ENCODE data around the gene COX19. TPM values are rescaled to one million over a fixed set of nuclear protein-coding genes. Genes with fewer than 3 reads are reported as not detected.

Gene COX19
- total RNA-seq, 3 donors from 2014 or later, result 14.9 to 20.9 (median 15.8) TPM

DNA sequence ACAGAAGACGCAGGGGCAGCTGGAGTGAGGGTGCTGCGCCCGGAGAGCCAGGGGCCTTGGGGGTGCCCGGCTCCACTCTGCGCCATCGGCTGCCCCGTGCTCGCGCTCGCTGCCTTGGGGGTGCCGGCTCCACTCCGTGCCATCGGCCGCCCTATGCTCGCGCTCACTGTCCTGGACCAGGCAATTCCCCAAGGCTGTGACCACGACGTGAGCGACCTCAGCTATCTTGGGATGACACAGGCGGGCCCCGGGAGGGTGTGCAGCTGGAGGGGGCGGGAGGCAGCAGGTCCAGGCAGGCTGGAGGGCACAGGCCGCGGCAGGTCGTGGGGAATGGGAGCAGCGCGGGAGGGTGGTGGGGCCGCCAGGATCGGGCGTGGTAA, 37.4 kb upstream of the COX19 start:
- ATAC-seq, result no peak
- TF ChIP-seq, protein P1, sequence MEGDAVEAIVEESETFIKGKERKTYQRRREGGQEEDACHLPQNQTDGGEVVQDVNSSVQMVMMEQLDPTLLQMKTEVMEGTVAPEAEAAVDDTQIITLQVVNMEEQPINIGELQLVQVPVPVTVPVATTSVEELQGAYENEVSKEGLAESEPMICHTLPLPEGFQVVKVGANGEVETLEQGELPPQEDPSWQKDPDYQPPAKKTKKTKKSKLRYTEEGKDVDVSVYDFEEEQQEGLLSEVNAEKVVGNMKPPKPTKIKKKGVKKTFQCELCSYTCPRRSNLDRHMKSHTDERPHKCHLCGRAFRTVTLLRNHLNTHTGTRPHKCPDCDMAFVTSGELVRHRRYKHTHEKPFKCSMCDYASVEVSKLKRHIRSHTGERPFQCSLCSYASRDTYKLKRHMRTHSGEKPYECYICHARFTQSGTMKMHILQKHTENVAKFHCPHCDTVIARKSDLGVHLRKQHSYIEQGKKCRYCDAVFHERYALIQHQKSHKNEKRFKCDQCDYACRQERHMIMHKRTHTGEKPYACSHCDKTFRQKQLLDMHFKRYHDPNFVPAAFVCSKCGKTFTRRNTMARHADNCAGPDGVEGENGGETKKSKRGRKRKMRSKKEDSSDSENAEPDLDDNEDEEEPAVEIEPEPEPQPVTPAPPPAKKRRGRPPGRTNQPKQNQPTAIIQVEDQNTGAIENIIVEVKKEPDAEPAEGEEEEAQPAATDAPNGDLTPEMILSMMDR (IDR thresholded peaks at IDR 0.05), result no peak
- no peaks in the 10 kb centered on the region for H3K9me3 ChIP-seq
- H3K36me3 ChIP-seq (ENCODE audit: low read depth), result no peaks in the 10 kb centered on the region
- no peaks in the 10 kb centered on the region for H3K4me1 ChIP-seq (ENCODE audit: low read depth)
- H3K4me3 ChIP-seq, result no peak overlapping the region
- no peak for DNase-seq
- intact Hi-C loops (cut with DNase I, micrococcal nuclease), result no loop called here

DNA sequence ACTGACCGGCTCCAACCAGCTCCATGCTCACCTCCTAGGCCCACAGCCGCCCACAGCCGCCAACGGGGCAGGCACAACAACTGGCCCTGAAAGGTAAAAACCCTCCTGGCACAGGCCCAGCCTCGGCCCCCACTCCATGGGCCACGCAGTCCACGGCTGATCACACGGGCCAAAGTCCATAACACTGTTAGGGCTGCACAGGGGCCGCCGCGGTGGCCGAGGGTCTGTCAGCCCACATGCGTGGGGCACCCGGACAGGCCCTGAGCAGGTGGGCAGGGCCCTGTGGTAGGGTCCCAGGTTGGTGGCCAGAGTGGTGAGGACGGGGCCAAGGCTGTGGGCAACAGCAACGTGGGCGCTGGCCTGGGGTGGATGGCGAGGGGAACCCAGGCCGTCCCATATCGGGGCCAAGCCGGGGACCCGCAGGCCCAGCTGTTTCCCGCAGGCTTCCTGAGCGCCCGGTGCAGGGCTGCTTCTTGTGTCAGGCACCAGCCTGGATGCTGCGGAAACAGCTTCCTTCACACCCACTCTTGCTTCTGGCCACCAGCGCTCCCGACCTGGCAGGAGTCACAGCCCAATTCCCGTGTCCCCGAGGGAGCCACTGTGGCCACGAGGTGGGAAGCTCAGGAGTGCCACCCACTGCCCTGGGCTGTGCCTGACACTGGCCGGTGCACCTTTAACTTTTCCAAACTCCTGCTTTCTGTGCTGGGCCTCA, 36.8 kb upstream of the COX19 start:
- TF ChIP-seq, protein P1 (IDR thresholded peaks at IDR 0.05), result no peak
- no peak for DNase-seq
- H3K9me3 ChIP-seq, result no peaks in the 10 kb centered on the region
- H3K4me3 ChIP-seq, result no peak overlapping the region
- no peak for ATAC-seq
- intact Hi-C loops (cut with DNase I, micrococcal nuclease), result no loop called here
- no peaks in the 10 kb centered on the region for H3K4me1 ChIP-seq (ENCODE audit: low read depth)
- no peaks in the 10 kb centered on the region for H3K36me3 ChIP-seq (ENCODE audit: low read depth)

DNA sequence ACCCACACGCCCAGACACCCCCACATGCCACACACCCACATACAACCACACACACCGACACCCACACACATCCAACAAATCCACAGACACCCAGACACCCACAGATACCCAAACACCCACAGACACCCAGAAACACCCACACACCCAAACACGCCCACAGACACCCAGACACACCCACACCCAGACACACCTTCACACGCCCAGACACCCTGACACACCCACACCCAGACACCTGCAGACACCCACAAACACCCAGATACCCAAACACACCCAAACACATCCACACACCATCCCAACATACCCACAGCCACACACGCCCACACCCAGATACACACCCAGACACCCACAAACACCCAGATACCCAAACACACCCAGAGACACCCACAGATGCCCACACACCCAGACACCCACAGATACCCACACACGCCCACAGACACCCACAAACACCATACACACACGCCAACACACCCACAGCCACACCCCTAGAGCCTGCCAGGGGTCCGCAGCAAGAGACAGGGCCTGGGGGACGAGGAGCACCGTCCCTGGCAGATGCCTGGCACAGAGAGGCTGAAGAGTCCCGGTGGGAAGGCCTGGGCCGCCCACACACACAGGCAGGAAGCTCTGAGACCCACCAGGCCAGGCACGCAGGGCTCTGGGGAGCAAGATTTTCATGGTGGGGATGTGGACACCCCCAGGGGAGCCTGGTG, 36.1 kb upstream of the COX19 start:
- intact Hi-C loops (cut with DNase I, micrococcal nuclease), result no loop called here
- Histone ChIP-seq H3K9me3 (no peaks in the 10 kb centered on the region), H3K4me1 (ENCODE audit: low read depth) (no peaks in the 10 kb centered on the region), H3K36me3 (ENCODE audit: low read depth) (no peaks in the 10 kb centered on the region), H3K4me3 (no peak overlapping the region)
- ATAC-seq (peak; percentile 11), DNase-seq (no peak)
- TF ChIP-seq, protein P1 (IDR thresholded peaks at IDR 0.05), result no peak

DNA sequence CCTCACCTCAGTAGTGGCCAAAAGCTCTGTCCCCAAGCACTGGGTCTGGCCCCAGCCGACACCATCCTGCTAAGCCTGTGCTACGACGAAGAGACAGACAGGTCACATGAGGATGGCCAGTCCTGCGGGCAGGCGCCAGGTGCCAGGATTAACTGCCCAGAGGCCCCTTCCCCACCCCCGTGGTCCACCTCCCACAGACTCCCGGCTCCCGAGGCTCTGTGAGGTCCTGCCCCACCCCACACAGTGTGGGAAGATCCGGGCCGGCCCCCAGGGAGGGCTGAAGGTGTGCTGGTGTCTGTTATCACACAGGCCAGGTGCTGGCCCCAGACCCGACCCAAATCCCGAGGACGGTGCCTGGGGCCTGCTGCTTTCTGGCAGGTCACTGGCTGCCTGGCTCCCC, 34.9 kb upstream of the COX19 start:
- intact Hi-C loops (cut with DNase I, micrococcal nuclease), result no loop called here
- no peak for DNase-seq
- H3K4me1 ChIP-seq (ENCODE audit: low read depth), result no peaks in the 10 kb centered on the region
- no peaks in the 10 kb centered on the region for H3K36me3 ChIP-seq (ENCODE audit: low read depth)
- no peak for ATAC-seq
- H3K9me3 ChIP-seq, result no peaks in the 10 kb centered on the region
- no peak overlapping the region for H3K4me3 ChIP-seq
- TF ChIP-seq, protein P1 (IDR thresholded peaks at IDR 0.05), result no peak

DNA sequence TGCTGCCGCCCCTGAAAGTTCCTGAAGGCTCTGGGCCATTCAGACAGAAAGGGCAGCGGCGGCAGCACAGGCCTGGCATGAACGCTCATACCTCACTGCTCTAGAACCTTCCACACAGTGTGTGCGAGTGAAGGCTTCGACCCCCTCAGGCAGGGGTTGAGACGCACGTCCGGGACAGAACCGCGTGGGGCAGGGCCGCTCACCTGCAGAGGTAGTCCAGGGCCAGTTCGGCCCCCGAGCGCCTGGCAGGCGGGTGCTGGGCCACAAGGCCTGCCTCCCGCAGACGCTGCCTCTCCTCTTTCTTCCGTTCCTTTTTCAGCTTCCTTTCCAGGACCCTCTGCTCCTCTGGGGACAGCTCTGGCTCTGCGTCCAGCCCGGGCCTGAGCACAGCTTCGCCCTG, 34.4 kb upstream of the COX19 start:
- H3K4me3 ChIP-seq, result no peak overlapping the region

More for the DNA sequence above, 34.4 kb upstream of the COX19 start:
- Histone ChIP-seq H3K4me1 (ENCODE audit: low read depth) (no peaks in the 10 kb centered on the region), H3K9me3 (no peaks in the 10 kb centered on the region), H3K36me3 (ENCODE audit: low read depth) (no peaks in the 10 kb centered on the region)
- intact Hi-C loops (cut with DNase I, micrococcal nuclease), result no loop called here
- DNase-seq (no peak), ATAC-seq (no peak)
- TF ChIP-seq, protein P1 (IDR thresholded peaks at IDR 0.05), result no peak

Data from mucosa of descending colon (tissue), 3 donors.